ENCODE data around the gene UQCR10.

GRCh38 chr22:29719899-29720645, 47.1 kb upstream of the UQCR10 start, which contains the start of gene CABP7:
- TF ChIP-seq CTCF (conservative IDR thresholded peaks at IDR 0.05; ENCODE audit: low read depth, low read length) (no peak), EZH2 (IDR thresholded peaks at IDR 0.05; ENCODE audit: borderline replicate concordance, low read depth, low read length, poor library complexity, severe bottlenecking) (no peak)
